Measurements from ENCODE around the gene KIRREL2.
"Not testable (repeated sequence)": the region's sequence is repeated elsewhere in the genome, so short reads cannot be mapped to it uniquely, and the experiment has no call there.

Gene KIRREL2

DNA sequence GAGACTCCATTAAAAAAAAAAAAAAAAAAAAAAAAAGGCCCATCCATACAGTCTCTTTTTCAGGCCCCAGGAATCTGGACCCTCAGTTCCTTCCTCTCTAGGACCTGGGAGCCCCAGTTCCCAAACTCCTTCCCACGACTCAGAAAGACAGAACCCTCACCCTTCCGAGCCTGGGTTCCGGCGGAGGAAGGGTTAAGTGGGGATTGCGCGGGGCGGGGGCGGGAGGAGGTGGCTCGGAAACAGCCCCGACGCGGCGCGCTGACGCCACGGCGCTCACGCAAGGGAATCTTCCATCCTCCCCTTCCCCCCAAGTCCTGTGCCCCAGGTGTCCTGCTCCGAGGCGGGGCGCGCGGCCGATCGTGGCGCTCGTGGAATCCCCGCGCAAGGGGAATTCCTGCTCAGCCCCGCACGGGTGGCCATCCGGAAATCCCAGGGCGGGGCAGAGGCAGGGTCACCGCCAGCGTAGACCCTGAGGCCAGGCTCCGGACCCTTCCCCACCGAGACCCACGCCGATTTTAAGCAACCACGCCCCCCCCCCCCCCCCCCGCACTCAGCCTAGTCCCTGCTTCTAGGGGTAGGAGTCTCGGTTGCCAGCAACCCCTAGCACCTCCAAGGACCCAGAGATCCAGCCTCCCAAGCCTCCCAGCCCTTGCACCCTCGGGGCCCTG, 43.0 kb downstream of the KIRREL2 start:
- DNase-seq: peak; percentile 75

DNA sequence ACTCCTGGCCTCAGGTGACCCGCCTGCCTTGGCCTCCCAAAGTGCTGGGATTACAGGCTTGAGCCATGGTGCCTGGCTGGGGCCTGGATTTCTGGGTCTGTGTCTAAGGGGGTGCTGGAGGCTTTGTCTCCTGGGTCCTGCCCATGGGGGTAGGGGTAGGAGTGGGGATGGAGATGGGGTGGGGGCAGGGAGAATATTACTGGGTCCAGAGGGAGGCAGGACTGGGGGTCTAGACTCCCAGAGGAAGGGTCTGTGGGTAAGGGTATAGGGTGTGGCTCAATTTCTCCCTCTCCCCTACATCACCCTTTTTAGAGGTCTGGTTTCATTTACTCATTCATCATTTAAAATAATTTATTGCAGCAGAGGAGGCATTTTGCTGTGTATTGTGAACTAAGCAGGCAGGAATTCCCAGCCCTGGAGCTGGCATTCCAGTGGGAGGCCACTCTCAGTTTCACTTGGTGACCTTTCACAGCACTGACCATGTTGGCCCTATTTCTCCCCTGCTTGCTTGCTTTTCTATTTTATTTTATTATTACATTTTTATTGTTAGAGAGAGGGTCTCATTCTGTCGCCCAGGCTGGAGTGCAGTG, 44.4 kb downstream of the KIRREL2 start:
- no peak for DNase-seq

DNA sequence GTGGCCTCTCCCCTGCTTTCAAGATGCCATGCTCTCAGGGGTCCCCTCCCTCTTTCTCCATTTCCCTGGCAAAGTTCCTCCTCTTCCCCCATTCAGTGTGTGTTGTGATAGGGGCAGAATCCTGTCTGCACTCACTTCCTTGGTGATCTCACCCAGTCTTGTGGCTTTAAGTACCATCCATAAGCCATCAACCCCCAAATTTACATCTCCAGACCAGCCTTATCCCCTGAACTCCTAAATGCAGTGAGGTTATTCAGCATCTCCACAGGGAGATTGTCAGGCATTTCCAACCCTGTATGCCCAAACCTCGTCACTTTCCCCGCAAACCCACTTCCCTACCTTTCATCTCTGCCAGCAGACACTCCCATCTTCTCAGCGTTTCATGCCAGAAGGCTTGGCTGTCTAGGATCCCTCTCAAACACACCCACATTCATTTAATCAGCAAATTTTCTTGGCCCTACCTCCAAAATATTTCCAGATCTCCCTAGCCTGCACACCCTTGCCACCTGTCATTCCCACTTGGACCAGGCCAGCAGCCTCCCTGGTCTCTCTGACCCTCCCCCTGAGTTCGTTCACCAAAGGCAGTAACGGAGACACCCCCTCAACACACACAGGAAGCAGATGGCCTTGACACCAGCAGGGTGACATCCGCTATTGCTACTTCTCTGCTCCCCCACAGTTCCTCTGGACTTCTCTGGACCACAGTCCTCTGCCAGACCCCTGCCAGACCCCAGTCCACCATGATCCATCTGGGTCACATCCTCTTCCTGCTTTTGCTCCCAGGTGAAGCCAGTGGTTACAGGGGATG, 45.3 kb downstream of the KIRREL2 start, which contains the start of gene HCST:
HCST (plus strand) TSS at position 676 of the 808 bp plus-strand sequence; CDS start at position 741, 65 bp downstream.
- DNase-seq: no peak

DNA sequence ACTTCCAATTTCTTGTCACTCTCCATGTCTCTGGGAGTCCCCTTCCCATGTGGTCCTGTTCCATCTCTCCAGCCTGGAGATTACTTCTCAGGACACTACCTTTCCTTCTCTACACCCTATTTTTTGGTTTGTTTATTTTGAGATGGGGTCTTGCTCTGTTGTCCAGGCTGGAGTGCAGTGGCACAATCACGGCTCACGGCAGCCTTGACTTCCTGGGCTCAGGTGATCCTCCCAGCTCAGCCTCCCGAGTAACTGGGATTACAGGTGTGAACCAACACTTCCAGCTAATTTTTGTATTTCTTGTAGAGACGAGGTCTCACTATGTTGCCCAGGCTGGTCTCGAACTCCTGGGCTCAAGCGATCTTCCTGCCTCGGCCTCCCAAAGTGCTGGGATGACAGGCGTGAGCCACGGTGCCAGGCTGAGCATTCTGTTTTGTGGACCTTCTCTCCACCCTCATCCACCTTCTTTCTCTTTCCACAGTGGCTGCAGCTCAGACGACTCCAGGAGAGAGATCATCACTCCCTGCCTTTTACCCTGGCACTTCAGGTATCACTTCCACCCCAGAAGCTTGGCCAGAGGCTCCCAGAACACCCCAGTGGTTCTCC, 46.3 kb downstream of the KIRREL2 start:
- DNase-seq: no peak

DNA sequence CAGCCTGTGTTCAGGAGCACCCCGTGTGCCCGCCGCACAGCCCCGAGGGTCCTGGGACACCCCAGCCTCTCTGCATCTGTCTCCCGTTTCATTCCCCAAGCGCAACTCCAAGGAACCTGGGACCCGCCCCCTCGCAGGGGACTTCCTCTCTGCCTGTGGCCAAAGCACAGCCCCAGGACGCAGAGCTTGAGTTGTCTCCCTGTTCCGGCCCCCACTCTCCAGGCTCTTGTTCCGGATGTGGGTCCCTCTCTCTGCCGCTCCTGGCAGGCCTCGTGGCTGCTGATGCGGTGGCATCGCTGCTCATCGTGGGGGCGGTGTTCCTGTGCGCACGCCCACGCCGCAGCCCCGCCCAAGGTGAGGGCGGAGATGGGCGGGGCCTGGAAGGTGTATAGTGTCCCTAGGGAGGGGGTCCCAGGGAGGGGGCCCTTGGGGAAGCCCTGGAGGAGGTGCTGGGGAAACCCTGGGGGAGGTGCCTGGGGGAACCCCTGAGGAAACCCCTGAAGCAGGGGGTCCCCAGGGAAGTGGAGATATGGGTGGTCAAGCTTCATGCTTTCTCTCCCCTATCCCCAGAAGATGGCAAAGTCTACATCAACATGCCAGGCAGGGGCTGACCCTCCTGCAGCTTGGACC, 47.0 kb downstream of the KIRREL2 start:
- DNase-seq: peak; percentile 11

DNA sequence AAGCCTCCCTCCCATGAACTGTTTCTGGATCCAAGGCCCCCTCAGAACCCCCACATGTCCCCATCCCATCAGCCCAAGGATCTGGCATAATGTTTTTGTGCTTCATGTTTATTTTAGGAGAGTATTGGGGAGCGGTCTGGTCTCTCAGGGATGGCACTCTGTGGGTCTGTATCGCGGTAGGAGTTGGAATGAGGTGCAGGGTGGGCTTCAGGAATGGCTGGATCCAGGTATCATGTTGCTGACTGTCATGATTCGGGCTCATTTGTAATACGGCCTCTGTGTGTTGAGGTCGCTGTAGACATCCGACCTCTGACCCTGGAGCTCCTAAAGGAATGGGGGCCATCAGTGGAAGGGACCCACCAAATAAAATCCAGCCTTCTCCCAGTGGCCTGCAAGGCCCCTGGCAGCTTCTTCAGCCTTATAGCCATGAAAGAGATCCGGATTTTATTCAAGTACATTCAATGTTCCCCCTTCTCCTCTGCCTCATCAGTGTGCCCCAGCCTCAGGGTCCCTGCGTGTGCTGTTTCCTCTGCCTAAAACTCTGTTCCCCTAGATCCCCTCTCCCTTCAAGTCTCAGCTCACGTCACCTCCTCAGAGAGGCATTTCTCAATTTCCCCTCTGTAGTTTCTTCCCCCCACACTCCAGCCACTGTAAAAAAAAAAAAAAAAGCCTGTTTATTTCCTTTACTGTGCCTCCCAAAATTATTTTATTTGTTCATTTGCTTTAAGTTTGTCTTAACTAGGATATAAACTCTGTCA, 47.8 kb downstream of the KIRREL2 start:
- DNase-seq: no peak

DNA sequence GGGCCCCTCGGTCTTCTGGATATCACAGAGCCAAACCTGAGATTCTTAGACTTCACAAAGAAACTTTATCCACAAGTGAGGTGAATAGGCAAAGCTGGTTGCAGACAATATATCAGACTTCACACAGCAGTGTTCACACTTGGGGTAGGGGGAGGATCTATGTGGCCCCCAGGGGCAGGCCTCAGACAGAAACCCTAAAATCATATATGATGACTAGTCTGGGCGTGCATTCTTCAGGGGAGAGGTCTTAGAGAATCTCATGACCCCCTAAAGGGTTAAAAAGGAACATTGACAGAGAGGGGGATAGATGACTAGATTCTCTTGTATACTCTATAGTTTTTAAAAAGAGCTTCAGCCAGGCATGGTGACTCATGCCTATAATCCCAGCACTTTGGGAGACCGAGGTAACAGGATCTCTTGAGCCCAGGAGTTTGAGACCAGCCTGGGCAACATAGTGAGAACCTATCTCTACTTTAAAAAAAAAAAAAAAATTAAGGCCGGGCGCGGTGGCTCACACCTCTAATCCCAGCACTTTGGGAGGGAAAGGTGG, 48.5 kb downstream of the KIRREL2 start:
- DNase-seq: no peak

DNA sequence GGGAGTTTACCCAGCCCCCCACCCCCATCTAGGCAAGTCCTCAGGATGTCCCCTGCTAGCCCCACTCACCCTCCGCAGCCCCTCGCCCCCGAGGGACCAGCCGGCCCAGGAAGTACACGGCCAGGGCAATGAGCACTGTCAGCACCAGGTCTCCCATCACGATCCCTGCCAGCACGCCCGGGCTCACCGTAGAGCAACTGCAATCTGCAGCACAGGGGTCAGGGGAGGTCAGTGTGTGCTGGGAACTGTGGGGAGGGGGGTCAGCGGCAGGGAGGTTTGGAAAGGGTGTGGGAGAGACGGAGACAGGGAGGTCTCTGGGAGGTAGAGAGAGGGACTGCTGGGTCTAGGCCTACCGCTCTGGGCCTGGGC, 50.6 kb downstream of the KIRREL2 start:
- no peak for DNase-seq

DNA sequence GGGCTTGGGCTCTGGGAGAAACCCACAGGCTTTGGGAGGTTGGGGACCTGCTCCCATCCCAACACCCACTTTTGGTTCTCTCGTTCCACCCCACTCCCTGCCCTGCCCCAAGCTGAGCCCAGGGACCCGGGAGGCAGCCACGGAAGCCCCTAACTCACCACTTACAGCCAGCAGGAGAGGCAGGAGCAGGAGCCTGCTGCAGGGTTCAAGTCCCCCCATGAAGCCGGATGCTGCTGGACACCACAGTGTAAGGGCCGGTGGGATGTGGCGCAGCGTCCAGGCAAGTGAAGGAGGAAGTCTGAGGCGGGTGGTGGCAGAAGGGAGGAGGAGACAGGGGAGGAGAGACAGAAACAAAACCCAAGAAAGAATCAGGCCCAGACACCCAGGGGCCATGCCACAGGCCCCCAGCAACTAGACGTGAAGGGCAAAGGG, 51.3 kb downstream of the KIRREL2 start, which contains the start of gene TYROBP:
TYROBP (minus strand) TSS at position 286 of the 432 bp plus-strand sequence; CDS start at position 219, 67 bp downstream.
- DNase-seq: no peak

DNA sequence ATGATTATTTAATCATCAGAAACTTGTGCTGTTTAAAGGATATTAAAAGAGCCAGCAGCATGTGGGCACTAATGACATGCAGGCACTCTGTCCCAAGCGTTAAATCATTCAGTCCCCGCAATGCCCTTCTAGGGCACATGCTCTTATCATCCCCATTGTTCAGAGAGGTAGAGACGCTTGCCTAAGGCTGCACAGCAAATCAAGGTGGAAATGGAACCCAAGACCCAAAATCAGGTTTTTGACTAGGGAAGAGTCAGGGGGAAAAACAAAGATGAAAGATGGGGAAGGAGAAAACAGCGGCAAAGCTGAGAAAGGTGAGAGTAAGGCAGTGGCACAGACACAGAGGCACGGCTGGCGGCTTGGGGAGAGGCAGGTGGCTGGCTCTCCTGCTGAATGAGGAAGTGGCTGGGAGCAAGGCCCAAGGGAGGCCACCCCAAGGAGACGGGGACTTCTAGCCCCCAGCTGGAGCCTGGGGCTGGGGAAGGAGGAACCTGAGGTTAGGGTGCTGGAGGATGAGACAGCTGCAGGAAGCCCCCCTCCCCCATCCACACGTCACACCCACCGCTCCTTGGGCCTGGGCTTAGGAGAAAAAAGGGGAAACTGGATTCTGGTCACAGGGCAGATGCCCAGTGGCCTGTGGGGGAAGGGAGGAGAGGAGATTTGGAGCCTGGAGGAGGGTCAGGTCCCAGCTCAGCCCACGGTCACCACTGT, 52.4 kb downstream of the KIRREL2 start:
- DNase-seq: no peak

DNA sequence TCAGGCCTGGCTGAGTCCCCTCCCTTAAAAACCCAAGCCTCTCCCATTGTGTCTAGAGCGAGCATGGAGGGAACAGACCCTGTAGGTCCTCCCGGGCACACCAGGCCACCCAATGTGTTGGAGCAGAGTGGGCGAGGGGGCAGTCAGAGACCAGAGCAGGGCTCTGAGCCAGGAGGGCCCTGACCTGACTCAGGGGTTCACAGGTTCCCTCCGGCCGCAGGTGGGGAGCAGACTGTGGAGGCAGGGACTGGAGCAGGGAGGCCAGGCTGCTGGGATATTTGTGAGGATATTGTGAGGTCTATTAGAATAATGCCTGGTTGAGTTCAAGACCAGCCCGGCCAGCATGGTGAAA, 52.9 kb downstream of the KIRREL2 start:
- no peak for DNase-seq

DNA sequence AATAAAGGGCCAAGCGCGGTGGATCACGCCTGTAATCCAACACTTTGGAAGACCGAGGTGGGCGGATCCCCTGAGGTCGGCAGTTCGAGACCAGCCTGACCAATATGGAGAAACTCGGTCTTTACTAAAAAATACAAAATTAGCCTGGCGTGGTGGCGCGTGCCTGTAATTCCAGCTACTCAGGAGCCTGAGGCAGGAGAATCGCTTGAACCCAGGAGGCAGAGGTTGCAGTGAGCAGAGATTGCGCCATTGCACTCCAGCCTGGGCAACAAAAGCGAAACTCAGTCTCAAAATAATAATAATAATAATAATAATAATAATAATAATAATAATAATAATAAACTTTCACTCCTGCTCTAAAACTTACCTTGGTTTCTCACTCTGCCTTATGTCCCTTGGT, 53.6 kb downstream of the KIRREL2 start:
- DNase-seq: not testable (repeated sequence)

DNA sequence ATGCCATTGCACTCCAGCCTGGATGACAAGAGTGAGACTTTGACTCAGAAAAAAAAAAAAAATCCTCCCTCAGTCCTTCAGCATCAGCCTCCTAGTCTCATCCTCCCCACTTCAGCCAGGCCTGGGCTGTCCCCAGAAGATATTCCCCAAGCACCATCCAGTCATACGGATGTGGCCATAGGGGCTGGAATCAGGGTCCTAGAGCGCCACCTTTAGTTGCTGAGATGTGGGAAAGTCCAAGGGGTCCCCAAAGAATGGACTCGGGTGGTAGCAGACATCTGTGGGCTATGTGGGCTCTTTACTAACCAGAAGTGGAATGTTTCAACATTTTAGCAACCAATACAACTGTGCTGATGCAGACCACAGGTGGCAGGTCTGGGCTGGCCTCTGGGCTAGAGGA, 54.5 kb downstream of the KIRREL2 start:
- DNase-seq: no peak

DNA sequence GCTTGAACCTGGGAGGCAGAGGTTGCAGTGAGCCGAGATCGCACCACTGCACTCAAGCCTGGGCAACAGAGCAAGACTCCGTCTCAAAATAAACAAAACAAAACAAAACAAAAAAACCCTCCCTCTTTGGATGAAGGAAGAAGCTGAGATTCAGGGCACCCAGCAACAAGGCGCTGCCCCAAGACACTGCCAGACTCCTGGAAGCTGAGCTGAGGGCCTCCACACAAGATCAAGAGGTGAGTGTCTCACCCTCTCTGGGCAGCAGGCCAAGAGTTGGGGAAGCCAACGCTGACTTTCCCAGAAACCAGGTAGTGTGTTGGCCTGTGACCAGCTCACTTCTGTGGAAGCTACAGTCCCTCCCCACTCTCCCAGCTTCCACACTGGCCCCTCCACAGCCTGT, 55.1 kb downstream of the KIRREL2 start:
- DNase-seq: no peak

DNA sequence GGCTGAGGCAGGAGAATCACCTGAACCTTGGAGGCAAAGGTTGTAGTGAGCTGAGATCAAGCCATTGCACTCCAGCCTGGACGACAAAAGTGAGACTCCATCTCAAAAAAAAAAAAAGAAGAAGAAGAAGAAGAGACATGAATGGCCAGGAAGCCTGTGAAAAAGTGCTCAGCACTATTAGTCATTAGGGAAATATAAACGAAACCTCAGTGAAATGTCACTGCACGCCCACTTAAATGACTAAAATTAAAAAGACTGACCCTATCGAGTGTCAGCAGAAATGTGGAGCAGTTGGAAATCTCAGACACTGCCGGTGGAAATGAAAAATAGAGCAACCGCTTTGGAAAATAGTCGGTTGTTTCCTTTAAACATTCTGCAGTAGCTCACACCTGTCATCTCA, 56.9 kb downstream of the KIRREL2 start:
- no peak for DNase-seq

DNA sequence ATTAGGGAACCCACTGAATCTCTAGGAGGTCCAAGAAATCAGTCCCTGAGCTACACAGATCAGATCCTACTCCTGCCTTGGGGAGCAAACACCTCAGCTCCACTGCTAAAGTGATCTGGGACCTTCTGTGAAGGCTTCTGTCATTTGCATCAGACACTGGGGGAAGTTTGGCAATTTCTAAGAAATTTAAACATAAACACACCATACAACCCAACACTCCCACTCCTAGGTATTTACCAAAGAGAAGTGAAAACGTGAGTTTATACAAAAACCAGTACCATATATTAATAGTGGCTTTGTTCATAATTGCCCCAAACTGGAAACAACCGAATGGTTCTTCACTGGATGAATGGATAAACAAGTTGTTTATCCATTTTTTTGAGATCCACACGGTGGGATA, 58.7 kb downstream of the KIRREL2 start:
- no peak for DNase-seq
